IMR-90 (cell line): ENCODE results near the gene SLC25A21. TPM values are rescaled to one million over a fixed set of nuclear protein-coding genes. Genes with fewer than 3 reads are reported as not detected.

Experiments
- ATAC-seq: fragments of 200-7000 bp; cut with Tn5 transposase; 2 replicates; pipeline ENCODE4 v1.9.1; 2020; ENCODE audit warnings: low read depth, mild to moderate bottlenecking, moderate library complexity
- BruUV-seq: library from RNA; stranded (reverse); fragments of 400-500 nt; replicated peaks from 2 replicates; lab custom pipeline; 2021; lab: Mats Ljungman, UMichigan
- CTCF ChIA-PET: fragments of 300-600 bp; formaldehyde crosslinking; extraction: SDS; loops from one replicate; lab custom pipeline; 2021; ENCODE audit warnings: antibody characterized with exemption; lab: Yijun Ruan, JAX
- POLR2A ChIA-PET: fragments of 300-600 bp; sonication (Branson Sonifier 250); formaldehyde crosslinking; loops from one replicate; lab custom pipeline; 2022; ENCODE audit warnings: antibody characterized with exemption; ENCODE audit not compliant: unreplicated experiment; lab: Charles Lee
- DNase-seq: peaks from one replicate; pipeline ENCODE4 v3.0.0; 2013
- H2AFZ ChIP-seq: replicated peaks from 2 replicates; pipeline ENCODE3; 2013; ENCODE audit warnings: low read length, mild to moderate bottlenecking; ENCODE audit not compliant: poor library complexity
- H2AK5ac ChIP-seq: 2 replicates; pipeline ENCODE4 v1.6.1; 2013; ENCODE audit warnings: low read depth, low read length, inconsistent platforms
- H2AK9ac ChIP-seq: replicated peaks from 2 replicates; pipeline ENCODE3; 2013; ENCODE audit warnings: mild to moderate bottlenecking, low read depth, low read length, moderate library complexity; ENCODE audit not compliant: poor library complexity
- H2BK120ac ChIP-seq: 2 replicates; pipeline ENCODE4 v1.6.1; 2013; ENCODE audit warnings: low read depth, low read length, inconsistent platforms
- H2BK15ac ChIP-seq: 3 replicates; pipeline ENCODE4 v1.6.1; 2013; ENCODE audit warnings: low read depth, low read length, inconsistent platforms
- H2BK20ac ChIP-seq: 2 replicates; pipeline ENCODE4 v1.6.1; 2013; ENCODE audit warnings: low read depth, mild to moderate bottlenecking, inconsistent platforms, low read length, moderate library complexity
- H2BK5ac ChIP-seq: 2 replicates; pipeline ENCODE4 v1.6.1; 2013; ENCODE audit warnings: mild to moderate bottlenecking, low read depth, low read length, inconsistent platforms; ENCODE audit not compliant: poor library complexity, severe bottlenecking
- H3K14ac ChIP-seq: replicated peaks from 2 replicates; pipeline ENCODE4 v1.6.1; 2013; ENCODE audit warnings: low read depth, low read length, inconsistent platforms
- H3K18ac ChIP-seq: 2 replicates; pipeline ENCODE4 v1.6.1; 2013; ENCODE audit warnings: low read depth, low read length, control low read depth
- H3K23ac ChIP-seq: 2 replicates; pipeline ENCODE4 v1.6.1; 2013; ENCODE audit warnings: low read depth, low read length, inconsistent platforms
- H3K27ac ChIP-seq: 2 replicates; pipeline ENCODE4 v1.5.1; 2013; ENCODE audit warnings: mild to moderate bottlenecking, control low read depth, low read length; ENCODE audit not compliant: insufficient read depth
- H3K27me3 ChIP-seq: 2 replicates; pipeline ENCODE4 v1.6.1; 2013; ENCODE audit warnings: low read length; ENCODE audit not compliant: control insufficient read depth, insufficient read depth
- H3K36me3 ChIP-seq: 2 replicates; pipeline ENCODE4 v1.6.1; 2013; ENCODE audit warnings: low read length, mixed read lengths; ENCODE audit not compliant: control insufficient read depth, insufficient read depth
- H3K4ac ChIP-seq: 2 replicates; pipeline ENCODE4 v1.6.1; 2013; ENCODE audit warnings: low read depth, low read length, inconsistent platforms
- H3K4me1 ChIP-seq: 2 replicates; pipeline ENCODE4 v1.6.1; 2013; ENCODE audit warnings: low read length, mixed read lengths; ENCODE audit not compliant: control insufficient read depth, insufficient read depth
- H3K4me2 ChIP-seq: 2 replicates; pipeline ENCODE4 v1.6.1; 2013; ENCODE audit warnings: low read depth, mild to moderate bottlenecking, control low read depth, low read length, moderate library complexity
- H3K4me3 ChIP-seq: 2 replicates; pipeline ENCODE4 v1.5.1; 2013; ENCODE audit warnings: low read depth, mild to moderate bottlenecking, control low read depth, low read length, moderate library complexity; ENCODE audit not compliant: insufficient read depth
- H3K56ac ChIP-seq: 2 replicates; pipeline ENCODE4 v1.6.1; 2013; ENCODE audit warnings: low read length, inconsistent platforms; ENCODE audit not compliant: insufficient read depth; ENCODE audit errors: extremely low read depth
- H3K79me1 ChIP-seq, 2 experiments: 2 replicates each; pipeline ENCODE4 v1.6.1; 2013; ENCODE audit warnings: low read length in 2 of 2, inconsistent platforms in 1 of 2, low read depth in 1 of 2
- H3K9ac ChIP-seq: 2 replicates; pipeline ENCODE4 v1.6.1; 2013; ENCODE audit warnings: low read depth, low read length, control low read depth
- H3K9me1 ChIP-seq: 2 replicates; pipeline ENCODE4 v1.6.1; 2013; ENCODE audit warnings: low read length, inconsistent platforms; ENCODE audit not compliant: insufficient read depth
- H3K9me3 ChIP-seq: 2 replicates; pipeline ENCODE4 v1.6.1; 2013; ENCODE audit warnings: low read length; ENCODE audit not compliant: control insufficient read depth, insufficient read depth
- H4K20me1 ChIP-seq: 2 replicates; pipeline ENCODE4 v1.6.1; 2013; ENCODE audit warnings: low read length, inconsistent platforms; ENCODE audit not compliant: insufficient read depth
- H4K5ac ChIP-seq: 2 replicates; pipeline ENCODE4 v1.6.1; 2013; ENCODE audit warnings: mild to moderate bottlenecking, low read depth, low read length, control low read depth
- H4K8ac ChIP-seq, 2 experiments: 2 replicates each; pipeline ENCODE4 v1.6.1; 2013; ENCODE audit warnings: low read depth in 2 of 2, low read length in 2 of 2, control low read depth in 1 of 2, inconsistent platforms in 1 of 2
- H4K91ac ChIP-seq: 2 replicates; pipeline ENCODE4 v1.6.1; 2013; ENCODE audit warnings: low read depth, low read length, inconsistent platforms; ENCODE audit not compliant: insufficient read depth
- CEBPB ChIP-seq: IDR thresholded peaks from 2 replicates; pipeline ENCODE4 v1.6.1; 2012; ENCODE audit warnings: low read depth, low read length, improper control_type of control experiment
- FOS ChIP-seq: fragments of 150-350 bp; IDR thresholded peaks from 2 replicates; pipeline ENCODE4 v1.6.1; 2016; ENCODE audit warnings: low read depth, low read length
- RAD21 ChIP-seq: IDR thresholded peaks from 2 replicates; pipeline ENCODE4 v1.6.1; 2012; ENCODE audit warnings: low read length, improper control_type of control experiment
- WGBS, 2 experiments: methylation state at CpG; one replicate each; pipeline versions ENCODE4 v1.1.5 to v1.1.7; 2013; ENCODE audit warnings: missing lambda C conversion rate in 2 of 2; ENCODE audit not compliant: insufficient read length in 1 of 2; ENCODE audit errors: extremely low coverage in 2 of 2; 5-methylcytosine and 5-hydroxymethylcytosine counted together
- dilution Hi-C: fragments of 300-500 bp; cut with HindIII; formaldehyde crosslinking; loops from one replicate; pipeline ENCODE4 v1.14.3; 2018; ENCODE audit warnings: low sequenced_read_pairs; ENCODE audit not compliant: unreplicated experiment
- in situ Hi-C: fragments of 300-500 bp; cut with MboI; formaldehyde crosslinking; loops from 3 replicates; pipeline ENCODE4 v1.14.3; 2019; ENCODE audit warnings: low sequenced_read_pairs, inconsistent platforms, mixed read lengths
- intact Hi-C: fragments of 100-400 bp; cut with micrococcal nuclease; formaldehyde crosslinking; loops from 2 replicates; pipeline ENCODE4 v1.10.0; 2022
- polyA plus RNA-seq, 3 experiments: library from polyadenylated mRNA; depleted of rRNA; stranded (reverse); fragments of >200 nt; gene quantifications; 2 replicates each; pipeline ENCODE4 v1.2.3, GENCODE V29; 2012; ENCODE audit warnings: low replicate concordance in 1 of 3
- total RNA-seq: library from RNA; depleted of rRNA; stranded (reverse); fragments of >200 nt; gene quantifications from 2 replicates; pipeline ENCODE4 v1.2.3, GENCODE V29; 2012

SLC25A21 gene
- total and polyA plus RNA-seq, 2 of the 4 experiments (the other 2 are of a cell fraction), result 0.62 to 0.90 TPM

DNA sequence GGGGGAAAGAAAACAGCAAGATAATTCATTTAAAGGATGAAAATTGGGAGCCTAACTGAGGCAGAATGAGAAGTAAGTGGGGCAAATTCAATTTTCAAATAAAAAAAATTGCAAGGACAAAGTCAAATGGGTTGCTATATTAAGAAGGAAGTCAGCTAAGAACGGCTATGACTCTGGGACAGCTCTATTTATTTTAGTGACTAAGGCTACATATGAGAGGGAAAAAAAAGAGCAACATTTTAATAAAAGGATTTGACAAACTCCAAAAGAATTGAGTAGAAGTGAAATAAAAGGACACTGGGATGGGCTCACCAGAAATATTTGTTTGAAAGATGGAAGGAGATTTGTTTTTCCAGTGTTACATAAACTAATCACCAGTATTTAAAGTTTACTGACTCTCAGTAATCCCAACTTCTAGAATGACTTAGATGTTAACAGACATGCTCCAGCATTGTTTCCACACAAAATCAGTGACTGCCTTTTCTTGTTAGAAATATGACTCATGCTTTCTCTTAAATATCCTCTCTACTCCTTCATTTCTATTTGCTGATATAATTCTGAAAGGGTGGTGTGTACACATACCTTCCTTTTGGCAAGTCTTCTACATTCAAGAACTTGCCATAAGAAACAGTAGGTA is 198.5 kb downstream of the SLC25A21 start:
- dilution Hi-C loops (no loop called here), intact Hi-C loops (no loop called here), in situ Hi-C loops (no loop called here)
- Histone ChIP-seq H2BK20ac (no peak overlapping the region), H2AK9ac (no peak overlapping the region), H3K18ac (no peak overlapping the region; the same call in 1 of the 2 replicates), H3K56ac (no peak overlapping the region), H3K27me3 (no peaks in the 10 kb centered on the region), H3K4me2 (peak overlapping the region; percentile 49; the same call in 1 of the 2 replicates), H2BK15ac (no peak overlapping the region), H3K27ac (no peak overlapping the region), H3K4me3 (no peak overlapping the region), H2BK5ac (peak overlapping the region; percentile 49), H3K23ac (no peak overlapping the region), H2BK120ac (no peak overlapping the region; the same call in 1 of the 2 replicates), H3K36me3 (no peaks in the 10 kb centered on the region), H4K8ac (peak overlapping the region; percentile 68 to 81; a peak in 1 of 4 replicates), H3K79me1 (no peaks in the 10 kb centered on the region; a peak in 1 of 4 replicates), H4K5ac (no peak overlapping the region), H3K9ac (no peak overlapping the region), H3K9me3 (no peaks in the 10 kb centered on the region), H4K91ac (no peak overlapping the region), H3K4ac (no peak overlapping the region), H3K9me1 (peaks cover 12% of the 10 kb centered on the region), H4K20me1 (no peaks in the 10 kb centered on the region), H2AK5ac (no peak overlapping the region), H2AFZ (no peak overlapping the region), H3K4me1 (peaks cover 12% of the 10 kb centered on the region), H3K14ac (no peak overlapping the region)
- DNase-seq (peak; percentile 83), ATAC-seq (peak; percentile 87)
- CTCF ChIA-PET, result interaction anchor here (1.4 kb wide), 1 partner anchor 14 kb away, joined by 4 read pairs; no protein-coding TSS in a partner anchor
- 0% methylated on average over 1 of the region's 1 CpG; no CpG with 5 or more reads in 1 of the 2 experiments for WGBS, 2 experiments
- POLR2A ChIA-PET, result no interaction called here
- no TSS peak for BruUV-seq
- TF ChIP-seq RAD21 (no peak), CEBPB (peak; percentile 13; the same call in 1 of the 2 replicates), FOS (peak; percentile 62; the same call in 1 of the 2 replicates)
